Measurements from ENCODE around the gene APMAP.
"Not testable (repeated sequence)": the region's sequence is repeated elsewhere in the genome, so short reads cannot be mapped to it uniquely, and the experiment has no call there.

Gene APMAP

DNA sequence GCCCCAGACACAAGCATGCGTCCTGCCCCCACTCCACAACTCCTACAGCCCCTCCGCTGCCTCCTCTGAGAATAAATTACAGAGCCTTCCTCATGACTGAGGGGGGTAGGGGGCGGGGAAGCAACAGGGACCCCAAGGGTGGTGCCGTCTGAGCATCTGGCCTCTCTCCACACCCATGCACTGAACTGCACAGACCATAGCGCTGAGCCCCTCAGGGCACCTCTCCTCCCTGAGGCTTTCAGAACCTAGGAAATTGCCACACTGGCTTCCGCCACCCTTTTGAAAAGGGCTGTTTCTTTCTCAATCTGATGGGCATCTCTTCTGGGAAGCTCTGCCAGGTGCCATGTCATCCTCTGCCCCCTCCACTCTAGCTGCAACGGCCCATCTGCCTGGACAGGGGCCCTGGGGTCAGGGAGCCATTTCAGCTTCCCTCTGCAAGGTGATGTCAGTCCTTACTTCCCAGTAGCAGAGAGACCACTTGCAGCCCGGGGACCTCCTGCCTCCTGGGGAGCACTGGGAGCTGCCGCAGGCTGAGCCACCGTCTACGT lies 40.9 kb downstream of the APMAP start:
- DNase-seq (ENCODE audit: low spot score) = no peak

DNA sequence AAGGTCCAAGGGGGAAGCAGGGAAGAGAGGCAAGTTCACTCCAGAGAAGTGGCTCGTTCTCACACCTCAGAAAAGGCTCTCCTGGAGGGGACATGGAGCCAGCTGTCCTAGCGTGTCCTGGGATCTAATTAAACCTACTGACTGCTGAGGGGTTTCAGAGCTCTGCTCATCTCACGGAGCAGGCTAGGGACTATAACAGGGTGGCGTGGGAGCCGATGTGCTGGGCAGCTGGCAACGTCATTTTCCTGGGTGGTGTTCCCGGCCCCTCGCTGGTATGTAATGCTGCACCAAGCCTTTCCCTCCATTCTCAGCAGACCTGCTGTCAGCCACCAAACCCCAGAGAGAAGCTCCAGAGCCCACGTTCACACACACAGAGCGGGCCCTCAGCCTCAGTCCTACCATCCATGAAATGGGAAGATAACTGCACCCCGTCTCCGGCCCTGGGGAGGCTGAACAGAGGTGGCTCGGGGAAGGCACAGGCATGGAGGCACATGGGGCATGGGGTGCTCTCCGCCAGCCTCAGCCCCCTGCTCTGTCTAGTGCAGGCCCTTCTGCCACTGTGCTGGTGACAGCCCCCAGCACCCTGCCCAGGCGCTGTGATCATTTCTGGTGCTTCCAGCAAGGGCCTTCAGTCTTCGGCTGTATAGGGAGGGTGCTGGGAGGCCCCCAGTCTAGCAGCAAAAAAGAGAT lies 41.6 kb downstream of the APMAP start:
- no peak for DNase-seq (ENCODE audit: low spot score)

DNA sequence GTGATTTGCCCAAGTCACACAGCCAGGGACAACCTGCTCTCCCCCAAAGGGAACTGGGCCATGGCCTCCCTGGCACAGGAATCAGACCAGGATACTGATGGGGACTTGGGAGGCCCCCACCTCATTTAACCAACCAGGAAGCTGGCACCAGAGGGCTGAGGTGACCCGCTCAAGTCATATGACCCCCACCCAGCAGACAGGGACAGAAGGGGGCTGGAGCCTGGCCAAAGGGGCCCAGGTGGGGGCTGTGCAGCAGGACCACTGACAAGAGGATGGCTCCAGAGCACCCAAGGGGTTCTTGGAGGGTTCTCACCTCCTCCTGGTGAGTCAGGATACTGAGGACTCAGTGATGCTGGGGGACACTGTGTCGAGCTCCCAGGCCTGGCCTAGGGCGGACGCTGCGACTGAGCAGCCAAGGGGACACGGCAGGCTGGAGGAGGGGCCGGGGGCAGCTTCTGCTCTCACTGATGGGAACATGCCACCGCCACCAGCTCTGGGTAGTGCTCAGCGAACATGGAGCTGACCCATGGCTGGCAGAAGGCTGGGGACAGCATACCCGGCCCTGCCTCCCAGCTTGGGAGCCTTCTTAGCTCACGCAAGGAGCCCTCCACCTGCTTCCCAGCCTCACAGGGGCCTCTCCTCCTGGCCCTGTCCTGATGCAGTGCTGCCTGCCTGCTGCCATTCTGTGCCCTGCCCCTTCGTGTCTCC lies 42.3 kb downstream of the APMAP start:
- DNase-seq (ENCODE audit: low spot score) = no peak

DNA sequence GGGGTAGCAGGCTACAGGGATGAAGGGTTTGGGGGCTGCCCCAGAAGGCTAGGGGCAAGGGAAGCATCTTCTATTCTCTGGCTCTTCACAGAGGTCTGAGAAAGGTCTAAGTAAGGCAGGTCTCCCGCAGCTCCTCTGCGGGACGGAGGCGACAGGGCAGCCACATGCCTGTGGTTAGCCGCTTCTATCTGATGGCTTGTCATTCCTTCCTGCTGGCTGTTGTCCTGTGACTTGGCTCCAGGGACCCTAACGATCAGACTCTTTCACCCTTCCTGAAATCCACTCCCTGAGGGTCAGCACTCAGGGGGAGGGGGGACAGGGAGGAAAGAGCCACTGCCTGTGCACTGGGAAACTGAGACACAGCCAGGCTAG lies 42.8 kb downstream of the APMAP start:
- no peak for DNase-seq (ENCODE audit: low spot score)

DNA sequence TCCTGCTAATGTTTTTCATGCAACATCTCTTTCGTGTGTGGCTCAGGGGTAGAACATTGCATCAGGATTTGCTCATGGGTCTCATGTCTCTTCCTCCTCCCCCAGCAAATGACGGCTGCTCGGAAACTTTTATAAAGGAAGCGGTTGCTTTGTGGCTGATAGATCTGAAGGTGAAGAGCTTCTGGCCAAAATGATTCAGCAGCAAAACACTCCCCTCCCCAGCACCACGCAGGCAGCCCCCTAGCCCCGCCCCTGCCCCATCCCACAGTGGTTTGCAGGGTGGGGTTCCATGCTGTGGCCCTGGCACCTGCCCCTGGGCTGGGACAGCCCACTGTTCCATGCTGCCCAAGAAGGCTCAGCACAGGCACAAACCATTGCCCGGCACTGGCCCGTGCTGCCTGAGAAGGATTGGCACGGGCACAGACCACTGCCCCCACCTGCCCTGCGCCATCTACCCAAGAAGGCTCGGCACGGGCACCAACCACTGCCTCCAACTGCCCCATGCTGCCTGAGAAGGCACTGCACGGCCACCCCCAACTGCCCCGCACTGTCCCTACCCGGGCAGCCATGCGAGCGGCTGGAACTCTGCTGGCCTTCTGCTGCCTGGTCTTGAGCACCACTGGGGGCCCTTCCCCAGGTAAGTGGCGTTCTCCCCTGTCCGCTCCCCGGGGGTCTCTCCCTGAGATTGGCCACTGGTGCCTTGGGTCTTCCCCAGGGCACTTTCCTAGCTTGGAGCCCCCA lies 43.4 kb downstream of the APMAP start, which contains the start of gene CST7:
TSS of gene CST7 (plus strand) at position 331 of the 741 bp plus-strand sequence. CDS start at position 568, 237 bp downstream.
- peak; percentile 84 for DNase-seq (ENCODE audit: low spot score)

DNA sequence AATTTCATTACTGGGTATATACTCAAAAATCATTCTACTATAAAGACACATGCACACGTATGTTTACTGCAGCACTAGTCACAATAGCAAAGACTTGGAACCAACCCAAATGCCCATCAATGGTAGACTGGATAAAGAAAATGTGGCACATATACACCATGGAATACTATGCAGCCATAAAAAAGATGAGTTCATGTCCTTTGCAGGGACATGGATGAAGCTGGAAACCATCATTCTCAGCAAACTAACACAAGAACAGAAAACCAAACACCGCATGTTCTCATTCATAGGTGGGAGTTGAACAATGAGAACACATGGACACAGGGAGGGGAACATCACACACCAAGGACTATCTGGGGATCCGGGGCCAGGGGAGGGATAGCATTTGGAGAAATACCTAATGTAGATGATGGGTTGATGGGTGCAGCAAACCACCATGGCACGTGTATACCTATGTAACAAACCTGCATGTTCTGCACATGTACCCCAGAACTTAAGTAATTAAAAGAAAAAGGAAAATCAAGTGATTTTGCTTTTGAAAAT lies 44.1 kb downstream of the APMAP start:
- DNase-seq (ENCODE audit: low spot score) = not testable (repeated sequence)

DNA sequence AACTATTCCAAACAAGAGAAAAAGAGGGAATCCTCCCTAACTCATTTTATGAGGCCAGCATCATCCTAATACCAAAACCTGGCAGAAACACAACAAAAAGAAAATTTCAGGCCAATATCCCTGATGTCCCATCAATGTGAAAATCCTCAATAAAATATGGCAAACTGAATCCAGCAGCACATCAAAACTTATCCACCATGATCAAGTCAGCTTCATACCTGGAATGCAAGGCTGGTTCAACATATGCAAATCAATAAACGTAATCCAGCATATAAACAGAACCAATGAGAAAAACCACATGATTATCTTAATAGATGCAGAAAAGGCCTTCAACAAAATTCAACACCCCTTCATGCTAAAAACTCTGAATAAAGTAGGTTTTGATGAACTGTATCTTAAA lies 46.2 kb downstream of the APMAP start:
- not testable (repeated sequence) for DNase-seq (ENCODE audit: low spot score)

DNA sequence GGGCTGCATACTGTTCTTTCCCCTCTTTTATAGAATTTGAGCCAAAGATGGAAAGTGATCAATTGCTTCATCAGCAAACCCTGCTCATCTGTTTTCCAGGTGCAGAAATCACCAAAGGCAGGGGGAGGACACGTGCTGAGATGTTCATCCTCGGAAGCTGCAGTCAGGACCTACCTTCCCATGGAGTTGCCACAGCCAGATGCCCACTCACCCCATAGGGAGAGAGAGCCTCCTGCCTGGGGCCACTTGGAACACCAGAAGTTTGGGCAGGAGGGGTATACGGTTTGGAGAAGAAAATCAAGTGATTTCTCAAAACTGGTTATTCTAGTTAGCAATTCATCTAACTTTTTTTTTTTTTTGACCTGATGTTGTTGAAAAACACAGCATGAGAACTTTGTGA lies 48.8 kb downstream of the APMAP start:
- no peak for DNase-seq (ENCODE audit: low spot score)

DNA sequence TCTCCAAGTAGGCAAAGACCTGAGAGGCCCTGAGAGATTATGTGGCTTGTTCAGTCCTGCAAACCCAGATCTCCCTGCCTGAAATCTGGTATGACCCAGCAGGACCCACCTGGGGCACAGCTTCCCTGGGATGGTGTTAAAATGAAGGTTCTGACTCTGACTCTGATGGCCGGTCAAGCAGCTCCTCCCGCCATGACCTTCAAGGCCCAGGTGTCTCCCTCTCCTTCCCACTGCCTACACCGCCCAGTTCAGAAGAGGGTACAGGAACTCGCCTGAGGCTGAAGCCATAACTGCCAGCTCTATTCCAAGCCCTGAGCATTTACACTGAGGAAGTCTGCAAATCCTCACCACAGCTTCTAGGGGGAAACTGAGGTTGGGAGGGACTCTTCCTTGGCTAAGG lies 49.4 kb downstream of the APMAP start:
- DNase-seq (ENCODE audit: low spot score) = no peak

DNA sequence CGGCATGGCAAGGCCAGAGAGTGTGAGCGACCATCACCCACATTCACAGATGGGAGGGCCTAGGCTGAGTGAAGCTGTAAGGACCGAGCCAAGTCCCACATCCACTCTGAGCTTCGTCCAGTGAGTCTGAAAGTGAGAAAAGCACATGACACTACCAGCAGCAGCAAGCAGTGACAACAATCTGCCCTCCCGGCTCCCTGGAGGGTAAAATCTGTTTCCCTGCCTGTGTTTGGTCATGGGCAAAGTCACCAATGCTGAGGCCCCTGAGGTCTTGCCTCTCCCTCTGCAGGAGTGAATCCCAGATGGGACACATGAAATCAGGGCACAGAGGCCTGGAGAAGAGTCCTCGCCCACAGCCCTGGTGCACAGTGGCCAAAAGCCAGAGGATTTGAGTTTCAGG lies 49.9 kb downstream of the APMAP start:
- DNase-seq (ENCODE audit: low spot score) = no peak

DNA sequence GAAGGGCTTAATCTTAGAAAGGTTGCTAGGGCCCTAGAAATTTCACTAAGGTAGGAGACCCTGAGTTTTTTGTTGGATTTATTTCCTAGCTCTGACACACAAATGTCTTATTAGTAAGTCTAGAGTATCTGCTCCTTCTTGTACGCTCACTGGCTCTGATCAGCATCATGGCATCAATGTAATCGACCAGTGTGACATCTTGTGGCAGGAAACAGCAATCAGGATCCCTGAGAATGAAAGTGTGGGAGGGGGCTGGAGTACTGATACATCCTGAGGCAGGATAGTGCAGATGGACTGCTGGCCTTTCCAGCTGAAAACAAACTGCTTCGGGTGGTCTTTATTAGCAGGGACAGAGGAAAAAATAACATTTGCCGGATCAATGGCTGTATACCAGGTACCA lies 53.5 kb downstream of the APMAP start:
- no peak for DNase-seq (ENCODE audit: low spot score)

DNA sequence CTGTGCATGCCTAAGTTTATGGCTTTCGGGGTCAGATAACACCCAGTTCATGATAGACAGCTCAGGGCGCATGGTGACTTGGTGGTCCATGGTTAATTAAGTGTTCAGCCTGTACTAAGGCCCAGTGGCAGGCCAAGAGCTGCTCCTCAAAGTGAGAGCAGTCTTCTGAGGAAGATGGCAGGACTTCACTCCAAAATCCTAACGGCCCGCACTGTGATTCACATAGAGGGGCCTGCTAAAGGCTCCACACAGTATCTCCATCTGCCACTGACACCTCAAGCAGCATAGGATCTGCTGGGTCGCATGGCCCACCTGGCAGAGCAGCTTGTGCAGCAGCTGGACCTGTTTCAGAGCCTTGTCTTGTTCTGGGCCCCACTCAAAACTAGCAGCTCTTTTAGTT lies 54.1 kb downstream of the APMAP start:
- no peak for DNase-seq (ENCODE audit: low spot score)

DNA sequence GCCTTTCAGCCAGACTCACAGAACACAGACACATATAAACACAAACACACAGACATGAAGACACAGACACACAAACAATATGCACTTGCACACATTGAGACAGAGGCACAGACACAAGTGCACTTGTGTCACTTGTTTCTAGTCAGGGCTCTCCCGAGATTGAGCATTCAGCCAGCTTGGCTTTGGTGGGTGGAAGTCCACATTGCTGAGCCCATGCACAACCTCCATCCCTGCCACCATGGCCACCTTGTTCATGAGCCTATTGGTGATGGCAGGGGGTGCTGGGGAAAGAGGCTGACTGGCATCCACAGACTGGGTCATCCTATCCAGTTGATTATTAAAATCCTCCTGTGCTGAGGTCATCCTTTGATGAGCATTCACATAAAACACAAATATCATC lies 55.0 kb downstream of the APMAP start:
- no peak for DNase-seq (ENCODE audit: low spot score)

DNA sequence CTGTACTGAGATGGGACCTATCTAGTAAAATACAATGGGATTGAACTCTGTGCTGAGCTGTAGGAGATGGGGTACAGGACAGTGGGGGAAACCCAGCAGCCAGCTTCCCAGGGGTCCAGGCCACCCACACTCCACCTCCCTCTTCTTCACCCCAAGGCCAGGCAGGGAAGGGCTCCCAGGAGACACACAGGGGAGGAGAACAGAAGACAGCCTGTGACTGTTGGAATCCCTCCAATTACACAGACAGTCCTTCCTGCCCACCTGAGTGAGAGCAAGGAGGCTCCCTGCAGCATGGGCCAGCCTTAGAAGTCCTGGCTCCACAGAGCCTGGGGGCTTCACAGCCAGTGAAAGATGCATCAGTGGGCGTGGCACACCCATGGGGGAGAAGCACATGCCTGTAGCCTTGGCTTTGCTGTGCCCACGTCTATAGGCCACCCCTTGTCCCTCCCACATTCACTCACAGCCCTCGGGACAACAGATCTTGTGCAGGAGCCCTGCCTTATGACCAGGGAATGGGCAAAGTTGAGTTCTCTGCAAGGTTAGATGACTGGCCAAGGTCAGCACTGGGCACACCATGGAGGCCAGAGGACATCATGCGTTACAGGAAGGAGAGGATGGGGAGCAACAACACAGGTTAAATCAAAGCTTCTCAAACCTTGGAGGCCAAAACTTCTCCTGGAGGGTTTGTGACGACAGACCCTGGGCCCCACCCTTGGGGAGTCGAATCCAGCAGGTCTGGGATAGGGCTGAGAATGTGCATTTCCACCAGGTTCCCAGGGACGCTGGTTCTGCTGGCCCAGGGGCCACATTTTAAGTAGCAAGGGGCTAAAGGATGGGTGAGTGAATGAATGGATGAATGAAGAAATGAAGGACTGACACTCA lies 55.8 kb downstream of the APMAP start:
- no peak for DNase-seq (ENCODE audit: low spot score)

DNA sequence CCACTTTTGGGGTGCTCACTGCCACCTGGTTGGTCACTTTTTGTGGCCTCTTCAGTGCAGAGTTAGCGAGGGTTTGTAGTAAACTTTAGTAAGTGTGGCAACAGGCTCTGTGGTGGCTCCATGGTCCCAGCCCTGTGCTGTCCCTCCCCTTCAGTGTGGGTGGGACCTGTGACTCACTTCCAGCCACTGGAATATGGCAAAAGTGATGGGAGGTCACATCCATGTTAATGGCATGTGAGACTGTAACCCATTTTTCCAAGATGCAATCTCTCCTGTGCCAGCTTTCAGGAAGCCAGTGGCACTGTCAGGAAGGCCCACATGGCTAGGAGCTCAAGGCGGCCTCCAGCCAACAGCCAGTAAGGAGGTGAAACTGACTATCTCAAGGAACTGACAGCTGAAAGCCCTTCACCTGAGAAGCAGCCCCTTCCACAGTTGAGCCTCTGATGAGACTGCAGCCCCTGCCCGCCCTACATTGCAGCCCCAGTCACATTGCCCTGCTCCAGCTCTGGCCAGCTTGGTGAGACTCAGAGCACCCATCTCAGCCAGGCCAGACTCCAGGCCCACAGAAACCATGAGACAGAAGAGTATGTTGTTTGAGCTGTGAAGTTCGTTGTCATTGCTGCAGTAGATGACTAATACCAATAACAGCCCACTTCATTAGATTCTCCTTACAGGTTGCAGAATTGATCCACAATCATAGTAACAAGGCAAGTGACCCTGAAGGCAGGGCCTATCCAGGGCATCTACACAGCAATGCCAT lies 56.6 kb downstream of the APMAP start:
- DNase-seq (ENCODE audit: low spot score) = no peak

DNA sequence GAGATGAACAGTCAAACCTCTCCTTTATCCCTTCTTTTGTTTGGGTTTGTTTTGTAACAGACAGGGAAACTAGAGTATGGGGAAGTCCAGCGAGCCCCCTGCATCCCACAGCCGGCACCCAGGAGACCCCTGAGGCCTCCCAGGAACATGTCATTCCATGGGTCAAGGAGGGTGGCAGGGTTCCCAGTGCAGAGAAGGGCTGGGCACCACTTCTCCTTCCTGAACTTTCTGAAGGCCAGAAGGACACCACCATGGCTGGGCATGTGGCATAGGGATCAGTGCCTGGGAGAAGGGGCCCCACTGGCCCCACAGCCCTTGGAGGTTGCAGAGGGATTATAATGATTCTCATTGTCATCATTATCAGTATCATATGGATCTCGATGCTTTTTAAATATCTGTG lies 57.4 kb downstream of the APMAP start:
- no peak for DNase-seq (ENCODE audit: low spot score)

DNA sequence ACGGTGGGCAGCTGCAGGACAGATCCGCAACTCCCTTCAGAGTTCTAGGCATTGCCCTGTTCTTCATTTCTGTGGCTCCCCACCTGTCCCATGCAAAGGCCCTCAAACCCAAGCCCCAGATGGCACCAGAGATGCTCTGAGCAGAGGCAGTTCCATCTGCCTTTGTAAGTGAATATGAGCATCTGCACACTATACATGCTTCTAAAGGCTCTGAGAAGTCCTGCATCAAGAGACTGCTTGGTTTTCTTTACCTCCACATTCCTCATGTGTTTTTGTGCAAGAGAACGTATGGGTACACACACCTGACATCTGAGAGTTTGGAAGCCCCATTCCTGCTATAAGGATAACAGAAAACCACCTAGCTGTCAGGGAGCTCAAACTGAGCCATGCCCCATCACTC lies 57.8 kb downstream of the APMAP start:
- no peak for DNase-seq (ENCODE audit: low spot score)

DNA sequence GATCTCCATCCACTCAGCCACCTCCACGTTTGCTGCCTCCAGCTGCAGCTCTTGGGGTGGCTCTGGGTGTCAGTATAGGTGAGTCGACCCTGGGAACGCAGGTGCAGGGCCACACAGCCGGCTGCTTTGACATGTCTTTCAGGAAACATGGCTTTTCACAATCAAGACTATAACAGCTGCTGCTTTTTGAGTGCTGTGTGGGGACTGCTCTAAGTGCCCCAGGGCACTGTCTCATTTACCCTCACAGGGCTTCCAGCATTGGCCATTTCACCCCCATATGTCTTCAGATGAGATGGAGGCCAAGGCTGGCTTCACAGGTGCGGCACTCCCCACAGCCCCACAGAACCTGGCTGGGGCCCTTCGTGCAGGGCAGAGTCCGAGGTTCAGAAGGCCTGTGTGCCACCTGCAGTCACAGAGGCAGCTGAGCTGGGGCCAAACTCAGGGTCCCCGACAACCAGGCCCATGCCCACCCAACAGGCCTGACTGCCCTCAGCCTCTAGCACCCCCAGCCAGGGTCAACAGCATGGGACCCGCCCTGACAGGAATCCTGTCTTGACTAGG lies 58.4 kb downstream of the APMAP start:
- DNase-seq (ENCODE audit: low spot score) = no peak

DNA sequence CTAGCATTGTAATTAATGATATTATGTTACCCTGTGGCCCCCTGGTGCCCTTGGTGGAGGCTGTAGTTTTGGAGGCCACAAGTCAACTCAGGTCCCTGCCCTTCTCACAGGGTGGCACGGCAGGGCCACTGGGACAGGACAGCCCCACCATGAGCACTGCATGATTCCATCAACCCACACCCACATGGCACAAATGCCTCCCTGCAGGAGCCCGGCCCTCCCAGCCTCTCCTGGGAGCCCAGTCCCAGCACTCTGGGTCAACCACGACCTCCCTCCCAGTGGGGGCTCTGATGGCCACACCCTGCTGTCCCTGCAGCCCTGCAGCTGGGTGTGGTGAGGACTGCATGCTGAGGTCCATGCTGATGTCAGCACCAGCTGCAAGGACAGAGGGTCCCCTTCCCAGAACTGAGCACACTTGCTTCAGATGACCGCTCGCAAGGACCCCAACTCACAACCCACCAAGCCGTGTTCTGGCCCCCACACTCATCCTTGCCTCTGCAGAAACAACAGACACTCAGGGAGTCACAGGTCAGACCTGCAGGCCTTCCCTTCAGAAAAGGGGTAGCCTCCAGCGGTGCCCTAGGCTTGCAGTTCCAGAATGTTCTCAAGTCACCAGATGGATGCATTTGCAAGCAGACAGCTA lies 59.2 kb downstream of the APMAP start:
- DNase-seq (ENCODE audit: low spot score) = no peak

DNA sequence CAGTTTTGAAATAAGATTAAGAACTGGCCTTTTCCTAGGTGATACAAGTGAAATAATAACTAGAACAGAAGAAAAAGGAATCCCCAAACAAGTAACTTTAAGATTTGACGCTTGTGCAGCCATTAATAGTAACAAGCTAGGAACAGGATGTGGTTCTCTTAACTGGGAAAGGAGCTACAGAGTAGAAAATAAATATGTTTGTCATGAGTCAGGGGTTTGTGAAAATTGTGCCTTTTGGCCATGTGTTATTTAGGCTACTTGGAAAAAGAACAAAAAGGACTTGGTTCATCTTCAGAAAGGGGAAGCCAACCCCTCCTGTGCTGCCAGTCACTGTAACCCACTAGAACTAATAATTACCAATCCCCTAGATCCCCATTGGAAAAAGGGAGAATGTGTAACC lies 60.7 kb downstream of the APMAP start:
- DNase-seq (ENCODE audit: low spot score) = not testable (repeated sequence)

Data from CD4-positive, alpha-beta T cell treated with Interleukin-15 for 4 hours (primary cell).